Tracheal epithelial cell (primary cell): Measurements from ENCODE around the gene FNIP1. TPM values are rescaled to one million over a fixed set of nuclear protein-coding genes. Genes with fewer than 3 reads are reported as not detected.

Source experiments
- total RNA-seq: library from RNA; depleted of rRNA; stranded (reverse); fragments of >200 nt; gene quantifications from 2 replicates; pipeline ENCODE4 v1.2.1, GENCODE V29; 2014

The FNIP1 gene
- 40.2 and 51.6 TPM in 2 replicates for total RNA-seq

GRCh38 chr5:131796793-131797693 is at the start of gene FNIP1:
Gene FNIP1, minus strand, starts transcription at chr5:131797017. Its CDS starts 96 bp downstream, at chr5:131796921.

GRCh38 chr5:131634996-131635683 is 161.7 kb downstream of the FNIP1 start, which contains the start of gene RAPGEF6:
Gene RAPGEF6, minus strand, starts transcription at chr5:131635229. Its CDS starts 199 bp downstream, at chr5:131635030.

Other genes starting within 250 kb of the FNIP1 start
- 14.0 and 14.7 TPM in 2 replicates for gene RAPGEF6, start 161.8 kb downstream of the FNIP1 start, total RNA-seq
- not detected in 2 replicates for gene MEIKIN, start 148.6 kb upstream of the FNIP1 start, total RNA-seq
- 0.24 TPM in 1 of 2 replicates, not detected in the other for gene ACSL6, start 214.6 kb upstream of the FNIP1 start, total RNA-seq